ENCODE measurements around the gene TBX21. TPM values are rescaled to one million over a fixed set of nuclear protein-coding genes. Genes with fewer than 3 reads are reported as not detected.

TBX21 gene
- total RNA-seq, 4 donors from 2014 or later: 0.42 to 2.2 (median 0.61) TPM

GRCh38 chr17:47686276-47686635, 46.8 kb upstream of the TBX21 start:
- no peak overlapping the region for H3K4me3 ChIP-seq
- intact Hi-C loops (cut with DNase I): no loop called here

GRCh38 chr17:47686664-47687327, 46.2 kb upstream of the TBX21 start:
- DNase-seq (ENCODE audit: extremely low spot score): no peak
- H3K36me3 ChIP-seq: peaks cover 14 to 31% (median 28%) of the 10 kb centered on the region in 4 donors
- peaks cover 5 to 16% (median 14%) of the 10 kb centered on the region in 4 donors for H3K4me1 ChIP-seq
- H3K4me3 ChIP-seq: no peak overlapping the region
- no peaks in the 10 kb centered on the region for H3K9me3 ChIP-seq
- no peaks in the 10 kb centered on the region for H3K27me3 ChIP-seq
- 82% methylated on average over 7 of the region's 7 CpGs for WGBS
- no peak for TF ChIP-seq POLR2AphosphoS5 (IDR thresholded peaks at IDR 0.05)
- TF ChIP-seq POLR2A (IDR thresholded peaks at IDR 0.05; ENCODE audit: low read depth): no peak
- no peak for TF ChIP-seq CTCF (IDR thresholded peaks at IDR 0.05)
- TF ChIP-seq EP300 (IDR thresholded peaks at IDR 0.05): no peak
- intact Hi-C loops (cut with DNase I): no loop called here
- H3K27ac ChIP-seq (replicated peaks in 1 of 4): peak overlapping the region in 1 of 4 donors; percentile 19

More at GRCh38 chr17:47686276-47686635, 46.8 kb upstream of the TBX21 start:
- Histone ChIP-seq H3K9me3 (no peaks in the 10 kb centered on the region), H3K27me3 (no peaks in the 10 kb centered on the region), H3K36me3 (peaks cover 20 to 36% (median 33%) of the 10 kb centered on the region in 4 donors), H3K4me1 (peaks cover 5 to 16% (median 14%) of the 10 kb centered on the region in 4 donors), H3K27ac (replicated peaks in 1 of 4) (peak overlapping the region in 2 of 4 donors; percentile 19 to 38)
- DNase-seq (ENCODE audit: extremely low spot score): no peak
- WGBS: 92% methylated on average over 1 of the region's 1 CpG
- TF ChIP-seq POLR2AphosphoS5 (IDR thresholded peaks at IDR 0.05): no peak
- no peak for TF ChIP-seq CTCF (IDR thresholded peaks at IDR 0.05)
- TF ChIP-seq POLR2A (IDR thresholded peaks at IDR 0.05; ENCODE audit: low read depth): no peak
- no peak for TF ChIP-seq EP300 (IDR thresholded peaks at IDR 0.05)

GRCh38 chr17:47687328-47687690, 45.7 kb upstream of the TBX21 start:
- intact Hi-C loops (cut with DNase I): no loop called here

GRCh38 chr17:47687748-47688147, 45.3 kb upstream of the TBX21 start:
- Histone ChIP-seq H3K4me1 (peaks cover 5 to 22% (median 19%) of the 10 kb centered on the region in 4 donors), H3K4me3 (no peak overlapping the region), H3K27me3 (no peaks in the 10 kb centered on the region), H3K36me3 (peaks cover 5 to 21% (median 19%) of the 10 kb centered on the region in 4 donors), H3K9me3 (no peaks in the 10 kb centered on the region), H3K27ac (replicated peaks in 1 of 4) (peak overlapping the region in 1 of 4 donors; percentile 19)
- intact Hi-C loops (cut with DNase I): no loop called here
- TF ChIP-seq POLR2AphosphoS5 (IDR thresholded peaks at IDR 0.05): no peak
- 85% methylated on average over 1 of the region's 1 CpG for WGBS
- DNase-seq (ENCODE audit: extremely low spot score): no peak

More at GRCh38 chr17:47687328-47687690, 45.7 kb upstream of the TBX21 start:
- Histone ChIP-seq H3K4me1 (peaks cover 5 to 18% (median 15%) of the 10 kb centered on the region in 4 donors), H3K4me3 (no peak overlapping the region), H3K36me3 (peaks cover 9 to 26% (median 23%) of the 10 kb centered on the region in 4 donors), H3K27me3 (no peaks in the 10 kb centered on the region), H3K27ac (replicated peaks in 1 of 4) (peak overlapping the region in 1 of 4 donors; percentile 19), H3K9me3 (no peaks in the 10 kb centered on the region)
- no peak for DNase-seq (ENCODE audit: extremely low spot score)
- TF ChIP-seq EP300 (IDR thresholded peaks at IDR 0.05) (no peak), POLR2AphosphoS5 (IDR thresholded peaks at IDR 0.05) (no peak), CTCF (IDR thresholded peaks at IDR 0.05) (no peak), POLR2A (IDR thresholded peaks at IDR 0.05; ENCODE audit: low read depth) (no peak)

GRCh38 chr17:47690121-47690520, 42.9 kb upstream of the TBX21 start:
- no peak overlapping the region for H3K27ac ChIP-seq (replicated peaks in 1 of 4)
- no peak for DNase-seq (ENCODE audit: extremely low spot score)
- no peaks in the 10 kb centered on the region for H3K27me3 ChIP-seq
- intact Hi-C loops (cut with DNase I): no loop called here
- H3K4me3 ChIP-seq: no peak overlapping the region
- peaks cover 14 to 35% (median 33%) of the 10 kb centered on the region in 4 donors for H3K4me1 ChIP-seq
- WGBS: 72% methylated on average over 3 of the region's 3 CpGs
- H3K9me3 ChIP-seq: no peaks in the 10 kb centered on the region
- no peaks in the 10 kb centered on the region for H3K36me3 ChIP-seq
- TF ChIP-seq POLR2A (IDR thresholded peaks at IDR 0.05; ENCODE audit: low read depth) (no peak), CTCF (IDR thresholded peaks at IDR 0.05) (no peak), POLR2AphosphoS5 (IDR thresholded peaks at IDR 0.05) (no peak), EP300 (IDR thresholded peaks at IDR 0.05) (no peak)
